Neural crest cell (in vitro differentiated cells): ENCODE data around the gene FHIT. TPM values are rescaled to one million over a fixed set of nuclear protein-coding genes. Genes with fewer than 3 reads are reported as not detected.

Source experiments
- DNase-seq: peaks from one replicate; pipeline ENCODE4 v3.0.0; 2021; ENCODE audit warnings: low read depth, mixed read lengths, low spot score
- H3K27ac Mint-ChIP-seq: one replicate; pipeline ENCODE4 v1.8.0; 2021; ENCODE audit warnings: mild to moderate bottlenecking, mixed read lengths; ENCODE audit not compliant: unreplicated experiment
- H3K27me3 Mint-ChIP-seq: 2 replicates; pipeline ENCODE4 v1.8.0; 2021; ENCODE audit warnings: low read depth, mild to moderate bottlenecking, mixed read lengths
- H3K36me3 Mint-ChIP-seq: 2 replicates; pipeline ENCODE4 v1.8.0; 2021; ENCODE audit warnings: low read depth, mild to moderate bottlenecking, mixed read lengths
- H3K4me1 Mint-ChIP-seq: 2 replicates; pipeline ENCODE4 v1.8.0; 2021; ENCODE audit warnings: mixed read lengths
- H3K4me3 Mint-ChIP-seq: one replicate; pipeline ENCODE4 v1.8.0; 2021; ENCODE audit warnings: mild to moderate bottlenecking, mixed read lengths
- H3K9me3 Mint-ChIP-seq: 2 replicates; pipeline ENCODE4 v1.8.0; 2021; ENCODE audit warnings: mixed read lengths
- total RNA-seq: library from RNA; stranded (reverse); gene quantifications from 2 replicates; pipeline ENCODE4 v1.2.1, GENCODE V29; 2021
- TF ChIP-seq, protein P1 (sequence below): fragments of 200-600 bp; sonication (generic); conservative IDR thresholded peaks from 2 replicates; pipeline ENCODE4 v1.5.0; 2021; ENCODE audit warnings: antibody characterized with exemption, mild to moderate bottlenecking

FHIT gene
- total RNA-seq, 1 donor from 2014 or later = 5.2 TPM

DNA sequence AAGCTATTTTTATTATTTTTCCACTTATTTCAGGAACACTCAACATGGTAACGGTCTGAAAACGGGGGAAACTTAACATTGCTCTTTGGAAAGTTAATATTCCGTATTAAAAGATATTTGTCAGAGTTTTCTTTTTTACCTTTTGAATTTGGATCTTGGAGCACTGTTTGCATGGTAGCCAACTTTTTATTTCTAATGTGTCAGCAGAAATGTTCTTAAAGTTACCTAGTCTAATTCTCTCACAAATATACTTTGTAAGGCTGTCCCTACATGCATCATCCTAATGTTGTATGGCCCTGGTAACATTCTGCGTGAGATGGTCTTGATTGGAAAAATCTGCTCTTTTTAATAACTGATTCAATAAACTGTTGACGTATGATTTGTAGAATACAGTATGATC, 719.5 kb downstream of the FHIT start:
- DNase-seq = no peak
- H3K27ac Mint-ChIP-seq = no peak overlapping the region
- TF ChIP-seq, protein P1, sequence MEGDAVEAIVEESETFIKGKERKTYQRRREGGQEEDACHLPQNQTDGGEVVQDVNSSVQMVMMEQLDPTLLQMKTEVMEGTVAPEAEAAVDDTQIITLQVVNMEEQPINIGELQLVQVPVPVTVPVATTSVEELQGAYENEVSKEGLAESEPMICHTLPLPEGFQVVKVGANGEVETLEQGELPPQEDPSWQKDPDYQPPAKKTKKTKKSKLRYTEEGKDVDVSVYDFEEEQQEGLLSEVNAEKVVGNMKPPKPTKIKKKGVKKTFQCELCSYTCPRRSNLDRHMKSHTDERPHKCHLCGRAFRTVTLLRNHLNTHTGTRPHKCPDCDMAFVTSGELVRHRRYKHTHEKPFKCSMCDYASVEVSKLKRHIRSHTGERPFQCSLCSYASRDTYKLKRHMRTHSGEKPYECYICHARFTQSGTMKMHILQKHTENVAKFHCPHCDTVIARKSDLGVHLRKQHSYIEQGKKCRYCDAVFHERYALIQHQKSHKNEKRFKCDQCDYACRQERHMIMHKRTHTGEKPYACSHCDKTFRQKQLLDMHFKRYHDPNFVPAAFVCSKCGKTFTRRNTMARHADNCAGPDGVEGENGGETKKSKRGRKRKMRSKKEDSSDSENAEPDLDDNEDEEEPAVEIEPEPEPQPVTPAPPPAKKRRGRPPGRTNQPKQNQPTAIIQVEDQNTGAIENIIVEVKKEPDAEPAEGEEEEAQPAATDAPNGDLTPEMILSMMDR = no peak

DNA sequence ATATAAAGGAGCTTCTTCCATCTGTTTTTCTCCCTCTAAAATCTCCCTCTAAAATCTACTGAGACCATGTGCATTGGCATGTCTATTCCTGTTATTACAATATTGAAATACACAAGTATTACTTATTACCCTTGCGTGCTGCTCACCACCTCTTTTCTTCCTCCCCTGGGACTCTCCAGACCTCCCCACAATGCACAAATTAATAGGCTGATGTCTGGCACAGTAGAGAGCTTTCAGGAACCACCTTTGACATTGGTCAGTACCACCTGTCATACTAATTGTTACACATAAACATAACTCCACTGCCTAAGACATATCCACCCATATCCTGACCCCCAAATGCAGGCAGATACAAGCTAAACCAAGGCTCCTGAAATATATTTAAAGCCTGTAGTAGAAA, 722.6 kb downstream of the FHIT start:
- H3K27me3 Mint-ChIP-seq = no peaks in the 10 kb centered on the region
- DNase-seq = no peak
- H3K4me1 Mint-ChIP-seq = no peaks in the 10 kb centered on the region
- no peak overlapping the region for H3K4me3 Mint-ChIP-seq
- H3K9me3 Mint-ChIP-seq = peaks cover 3% of the 10 kb centered on the region
- no peak overlapping the region for H3K27ac Mint-ChIP-seq
- TF ChIP-seq, protein P1 = no peak
- no peaks in the 10 kb centered on the region for H3K36me3 Mint-ChIP-seq

More for the DNA sequence above, 719.5 kb downstream of the FHIT start:
- H3K4me1 Mint-ChIP-seq = no peaks in the 10 kb centered on the region
- no peaks in the 10 kb centered on the region for H3K27me3 Mint-ChIP-seq
- no peaks in the 10 kb centered on the region for H3K36me3 Mint-ChIP-seq
- H3K9me3 Mint-ChIP-seq = no peaks in the 10 kb centered on the region
- no peak overlapping the region for H3K4me3 Mint-ChIP-seq

DNA sequence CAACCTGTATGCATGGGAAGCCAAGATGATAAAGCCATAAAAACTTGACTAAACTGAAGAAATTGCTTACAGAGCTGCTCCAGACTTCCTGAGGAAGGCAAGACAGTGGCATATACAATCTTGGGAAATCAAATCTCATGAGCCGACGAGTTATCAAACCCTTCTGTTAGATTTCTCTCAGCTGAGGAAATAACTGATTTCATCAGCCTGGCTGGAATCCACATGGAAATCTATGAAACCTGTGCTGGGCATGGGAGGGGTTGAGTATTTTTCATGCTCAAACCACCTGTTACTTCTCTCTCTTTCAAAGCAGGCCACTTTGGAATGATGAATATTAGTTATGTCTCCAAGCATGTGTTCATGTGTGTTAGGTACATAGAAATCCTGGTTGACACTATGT, 727.7 kb downstream of the FHIT start:
- no peak overlapping the region for H3K27ac Mint-ChIP-seq
- H3K9me3 Mint-ChIP-seq = peaks cover 6% of the 10 kb centered on the region
- no peaks in the 10 kb centered on the region for H3K36me3 Mint-ChIP-seq
- H3K4me3 Mint-ChIP-seq = no peak overlapping the region
- H3K4me1 Mint-ChIP-seq = no peaks in the 10 kb centered on the region
- no peaks in the 10 kb centered on the region for H3K27me3 Mint-ChIP-seq
- DNase-seq = no peak
- TF ChIP-seq, protein P1 = no peak

DNA sequence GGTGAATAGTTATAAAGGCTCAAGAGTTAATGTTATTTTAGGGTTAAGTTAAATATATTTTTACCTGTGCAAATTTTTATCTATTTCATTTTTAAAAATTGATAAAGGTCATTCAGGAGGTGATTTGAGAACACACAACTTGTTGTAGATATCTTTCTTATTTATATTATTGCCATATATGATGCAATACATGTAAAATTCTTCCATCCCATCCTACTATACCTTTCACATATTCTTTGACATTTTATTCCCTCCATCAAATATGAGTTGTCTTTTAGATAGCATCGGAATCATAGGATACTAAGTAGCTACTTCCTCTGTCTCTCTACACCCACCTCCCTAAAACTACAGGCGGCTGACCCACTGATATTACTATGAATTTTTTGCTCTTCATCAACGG, 734.1 kb downstream of the FHIT start:
- DNase-seq = no peak
- Mint-ChIP-seq H3K27ac (no peak overlapping the region), H3K4me1 (no peaks in the 10 kb centered on the region), H3K27me3 (no peaks in the 10 kb centered on the region), H3K4me3 (no peak overlapping the region), H3K36me3 (peaks cover 3% of the 10 kb centered on the region), H3K9me3 (peaks cover 2% of the 10 kb centered on the region)
- TF ChIP-seq, protein P1 = no peak

DNA sequence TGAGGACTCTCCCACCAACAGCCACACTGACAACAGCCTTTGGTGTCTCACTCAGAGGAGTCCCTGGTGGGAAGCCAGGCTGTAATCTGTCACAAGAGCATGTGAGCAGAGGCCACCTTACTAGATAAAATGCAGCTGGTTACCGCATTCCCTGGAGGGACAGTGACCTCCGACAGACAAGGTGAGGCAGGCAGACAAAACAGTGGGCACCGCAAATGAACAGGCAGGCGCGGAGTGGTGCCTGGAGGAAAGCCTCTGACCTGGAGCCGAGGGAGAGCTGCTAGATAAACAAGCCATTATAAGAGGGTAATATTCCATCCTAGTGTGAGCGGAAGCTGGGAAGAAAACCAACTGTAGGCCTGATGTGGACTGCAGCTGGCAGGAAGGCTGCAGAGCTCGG, 736.4 kb downstream of the FHIT start:
- Mint-ChIP-seq H3K36me3 (peaks cover 3% of the 10 kb centered on the region), H3K27me3 (no peaks in the 10 kb centered on the region), H3K4me1 (no peaks in the 10 kb centered on the region), H3K4me3 (no peak overlapping the region), H3K9me3 (peaks cover 2% of the 10 kb centered on the region), H3K27ac (no peak overlapping the region)
- no peak for DNase-seq
- TF ChIP-seq, protein P1 = no peak
